CD4-positive, alpha-beta T cell treated with Interleukin-12 subunit alpha and Interleukin-12 subunit beta, for 1 hour (primary cell): Measurements from ENCODE around the gene LIG3.
"Not testable (repeated sequence)": the region's sequence is repeated elsewhere in the genome, so short reads cannot be mapped to it uniquely, and the experiment has no call there.

Experiments
- DNase-seq: peaks from one replicate; pipeline ENCODE4 v3.0.0-alpha.2; 2020

The LIG3 gene

GRCh38 chr17:34980353-34980680, at the start of gene LIG3:
LIG3 (plus strand) TSS chr17:34980512; CDS start chr17:34983006, 2,494 bp downstream.
- DNase-seq: peak; percentile 93

DNA sequence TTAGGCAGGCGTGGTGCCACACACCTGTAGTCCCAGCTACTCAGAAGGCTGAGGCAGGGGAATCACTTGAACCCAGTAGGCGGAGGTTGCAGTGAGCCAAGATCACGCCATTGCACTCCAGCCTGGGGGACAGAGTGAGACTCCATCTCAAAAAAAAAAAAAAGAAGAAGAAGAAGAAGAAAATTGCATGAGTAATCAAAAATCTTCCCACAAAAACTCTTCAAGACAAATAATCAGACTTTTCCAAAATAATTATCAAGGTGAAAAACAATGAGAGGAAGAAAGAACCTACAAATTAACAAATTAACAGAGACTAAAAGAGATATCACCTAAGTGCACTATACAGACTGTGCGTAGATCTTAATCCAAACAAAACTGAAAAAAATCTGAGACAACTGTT, 29.5 kb upstream of the LIG3 start:
- DNase-seq: not testable (repeated sequence)

DNA sequence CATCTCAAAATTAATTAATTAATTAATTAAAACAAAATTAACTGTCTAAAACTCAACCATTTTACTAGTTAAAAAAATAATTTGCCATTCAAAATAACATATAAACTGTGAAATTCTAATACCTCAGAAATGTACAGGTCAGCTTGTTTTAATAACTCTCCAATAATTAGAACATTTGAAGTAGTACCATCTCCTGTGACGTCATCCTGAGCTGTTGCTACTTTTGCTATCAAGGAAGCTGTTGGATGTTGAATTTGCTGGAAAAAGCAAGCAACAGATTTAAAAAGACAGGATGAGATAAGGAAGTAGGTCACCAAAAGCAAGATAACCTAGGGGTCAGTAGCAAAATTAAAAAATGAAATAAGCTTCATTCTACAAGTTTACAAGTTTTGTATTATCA, 21.9 kb upstream of the LIG3 start:
- DNase-seq: no peak

DNA sequence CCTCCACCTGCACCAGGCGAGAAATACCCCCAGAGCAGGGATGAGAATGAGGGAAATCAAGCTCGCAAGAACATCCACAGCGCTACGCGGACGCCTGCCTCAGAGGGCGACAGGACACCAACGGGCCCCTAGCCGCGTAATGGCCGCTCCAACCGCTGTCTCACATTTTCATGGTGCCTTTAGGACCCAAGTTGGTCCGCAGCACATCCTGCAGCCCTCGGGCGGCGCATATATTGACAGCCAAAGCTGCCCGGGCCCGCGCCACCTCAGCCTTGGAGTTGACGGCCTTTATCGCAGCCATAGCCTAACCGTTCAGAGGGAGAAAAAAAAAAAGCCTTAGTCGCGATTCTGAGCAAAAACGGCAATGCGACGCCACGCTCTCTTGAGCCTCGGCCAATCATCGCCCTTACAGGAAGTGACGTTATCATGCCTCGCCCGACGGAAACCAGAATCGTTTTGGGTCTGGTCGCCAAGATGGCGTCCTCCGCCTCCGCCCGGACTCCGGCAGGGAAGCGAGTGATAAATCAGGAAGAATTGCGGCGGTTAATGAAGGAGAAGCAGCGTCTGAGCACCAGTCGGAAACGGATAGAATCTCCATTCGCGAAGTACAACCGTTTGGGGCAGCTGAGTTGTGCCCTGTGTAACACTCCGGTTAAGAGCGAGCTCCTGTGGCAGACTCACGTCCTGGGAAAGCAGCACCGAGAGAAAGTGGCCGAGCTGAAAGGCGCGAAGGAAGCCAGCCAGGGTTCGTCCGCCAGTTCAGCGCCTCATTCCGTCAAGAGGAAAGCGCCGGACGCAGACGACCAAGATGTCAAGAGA, 19.0 kb upstream of the LIG3 start, which contains the start of the genes CCT6B and ZNF830:
Gene CCT6B (minus strand): TSS at position 368 of the 819 bp plus-strand sequence. CDS start 67 bp downstream, at position 301.
Gene ZNF830 (plus strand): TSS at position 448 of the 819 bp plus-strand sequence. CDS start 27 bp downstream, at position 475.
- peak; percentile 93 for DNase-seq

- no peak for DNase-seq
Observed at GRCh38 chr17:34974179-34974578, 6.1 kb upstream of the LIG3 start.

- no peak for DNase-seq
Observed at GRCh38 chr17:34974794-34975785, 5.2 kb upstream of the LIG3 start.

GRCh38 chr17:34979153-34979552, 1.2 kb upstream of the LIG3 start:
- no peak for DNase-seq

GRCh38 chr17:34979650-34980352, 511 bp upstream of the LIG3 start:
- DNase-seq: no peak

DNA sequence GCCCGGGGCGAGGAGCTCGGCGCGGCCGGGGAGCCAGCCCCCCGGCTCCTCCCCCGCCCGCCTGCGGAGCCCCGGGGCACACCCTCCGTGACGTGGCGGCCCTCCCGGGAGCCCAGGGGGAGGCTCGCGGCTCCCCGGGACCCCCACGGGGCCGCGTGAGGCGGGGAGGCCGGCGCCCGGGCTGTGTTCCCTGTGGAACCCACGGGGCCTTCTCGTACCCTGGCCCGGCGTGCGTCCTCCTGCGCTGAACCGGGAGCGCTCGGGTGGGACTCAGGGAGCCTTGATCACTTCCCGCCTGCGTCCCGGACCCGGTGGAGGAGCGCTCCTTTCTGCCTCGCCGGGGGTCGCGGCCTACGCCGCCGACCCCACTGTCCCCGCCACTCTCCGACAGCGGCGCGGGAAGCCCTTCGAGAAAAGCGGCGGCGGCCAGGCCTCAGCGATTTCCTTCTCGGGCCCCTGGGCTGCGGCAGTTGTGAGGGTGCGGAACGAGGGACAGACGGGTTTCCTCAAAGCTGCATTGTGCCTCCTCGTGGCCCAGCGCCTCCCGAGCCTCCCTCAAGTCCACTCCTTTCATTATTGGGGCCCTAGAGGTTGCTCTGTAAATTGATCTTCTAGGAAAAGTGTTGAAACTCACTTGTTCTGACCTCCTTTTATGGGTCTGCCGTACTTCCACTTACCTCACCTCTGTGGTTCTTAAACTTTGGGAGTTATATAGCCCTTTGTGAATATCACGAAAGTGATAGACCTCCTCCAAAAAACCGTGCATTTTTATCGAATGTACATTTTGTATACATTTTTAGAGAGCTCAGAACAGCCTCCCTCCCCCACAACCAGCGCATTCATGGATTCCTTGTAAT, 597 bp downstream of the LIG3 start:
- peak; percentile 79 for DNase-seq

GRCh38 chr17:34981538-34982241, 1.4 kb downstream of the LIG3 start:
- DNase-seq: no peak

GRCh38 chr17:34987232-34987631, 6.9 kb downstream of the LIG3 start:
- no peak for DNase-seq

- no peak for DNase-seq
Observed at GRCh38 chr17:34988644-34989043, 8.3 kb downstream of the LIG3 start.

- no peak for DNase-seq
Observed at GRCh38 chr17:34989473-34989872, 9.2 kb downstream of the LIG3 start.

DNA sequence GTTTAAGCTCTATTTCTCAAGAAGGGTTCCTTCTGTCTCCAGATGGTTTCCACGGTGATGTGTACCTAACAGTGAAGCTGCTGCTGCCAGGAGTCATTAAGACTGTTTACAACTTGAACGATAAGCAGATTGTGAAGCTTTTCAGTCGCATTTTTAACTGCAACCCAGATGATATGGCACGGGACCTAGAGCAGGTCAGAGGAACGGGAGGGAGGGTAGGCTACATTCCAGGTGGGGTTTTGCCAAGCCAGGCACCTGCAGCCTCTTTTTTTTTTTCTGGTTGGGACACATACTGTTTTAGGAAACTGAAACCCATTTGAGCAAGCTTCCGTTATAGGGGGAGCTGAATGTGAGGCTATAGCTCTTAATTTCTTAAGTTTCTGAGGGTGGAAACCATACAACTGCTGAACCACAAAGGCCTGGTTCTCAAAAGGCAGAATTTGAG, 10.6 kb downstream of the LIG3 start:
- no peak for DNase-seq

DNA sequence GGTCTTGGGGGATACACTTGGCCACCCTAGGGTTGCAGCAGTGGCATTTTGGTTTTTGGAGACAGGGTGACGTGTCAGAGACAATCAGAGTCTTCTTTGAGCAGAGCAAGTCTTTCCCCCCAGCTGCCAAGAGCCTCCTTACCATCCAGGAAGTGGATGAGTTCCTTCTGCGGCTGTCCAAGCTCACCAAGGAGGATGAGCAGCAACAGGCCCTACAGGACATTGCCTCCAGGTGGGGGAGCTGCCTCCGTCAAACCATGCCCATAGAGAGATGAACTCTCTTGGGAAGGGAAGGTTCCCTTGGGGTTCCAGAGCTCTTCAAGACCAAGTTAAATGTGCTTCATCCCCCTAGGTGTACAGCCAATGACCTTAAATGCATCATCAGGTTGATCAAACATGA, 11.3 kb downstream of the LIG3 start:
- no peak for DNase-seq

- no peak for DNase-seq
Observed at GRCh38 chr17:34993031-34993430, 12.7 kb downstream of the LIG3 start.

DNA sequence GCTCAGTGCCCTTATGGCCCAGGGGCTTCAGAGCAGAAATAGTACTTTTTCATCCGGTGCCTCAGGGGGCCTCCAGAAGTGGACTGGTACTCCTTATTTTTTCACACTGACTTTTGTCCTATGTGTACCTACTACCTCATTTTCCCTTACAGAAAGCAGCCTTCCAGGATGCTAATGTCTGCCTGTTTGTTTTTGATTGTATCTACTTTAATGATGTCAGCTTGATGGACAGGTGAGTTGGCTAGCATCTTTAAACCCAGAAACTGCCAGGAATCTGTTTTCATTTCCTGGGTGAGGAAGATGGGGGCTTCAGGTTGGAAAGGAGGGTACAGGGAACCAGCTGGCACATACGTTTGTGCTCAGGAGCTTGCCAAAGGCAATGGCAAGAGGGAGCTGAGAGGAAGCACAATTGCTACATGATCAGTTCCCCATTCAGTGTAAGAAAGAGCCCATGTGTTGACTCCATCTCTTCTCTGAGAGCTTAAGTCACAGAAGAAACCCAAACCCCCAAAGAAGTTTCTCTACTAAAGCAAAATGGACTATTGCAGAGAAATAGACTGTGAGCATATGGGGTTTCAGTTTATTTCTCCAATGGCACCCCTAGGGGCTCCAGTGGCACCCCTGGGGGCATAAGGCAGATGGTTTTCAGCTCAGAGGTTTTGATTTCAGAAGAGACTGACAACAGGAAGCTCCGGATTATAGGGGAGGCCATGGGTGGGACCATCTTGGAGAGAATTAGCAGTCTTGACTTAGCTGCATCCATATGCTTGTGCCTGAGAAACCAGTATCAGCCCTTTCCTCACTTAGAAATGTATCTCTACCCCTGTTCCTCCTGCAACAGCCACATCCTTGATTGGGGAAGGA, 16.3 kb downstream of the LIG3 start:
- DNase-seq: no peak

DNA sequence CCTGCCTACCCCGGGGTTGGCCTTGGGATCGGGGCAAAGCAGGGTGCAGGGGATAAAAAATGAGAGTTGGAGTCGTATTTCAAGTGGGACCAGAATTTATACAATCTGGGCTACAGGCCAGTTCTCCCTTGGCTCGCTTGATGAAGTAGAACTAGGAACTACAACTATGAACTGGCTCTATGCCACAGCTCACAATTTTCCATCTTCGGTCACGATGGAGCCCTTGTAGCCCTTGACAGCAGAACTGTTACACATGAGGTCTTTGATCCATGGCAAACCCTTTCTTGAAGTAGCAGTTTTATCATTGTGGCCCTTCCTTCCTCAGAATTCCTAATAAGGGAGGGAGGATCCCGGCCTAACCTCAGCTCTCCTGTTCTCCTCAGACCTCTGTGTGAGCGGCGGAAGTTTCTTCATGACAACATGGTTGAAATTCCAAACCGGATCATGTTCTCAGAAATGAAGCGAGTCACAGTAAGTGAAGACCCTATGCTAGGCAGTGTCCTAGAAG, 17.1 kb downstream of the LIG3 start:
- no peak for DNase-seq

DNA sequence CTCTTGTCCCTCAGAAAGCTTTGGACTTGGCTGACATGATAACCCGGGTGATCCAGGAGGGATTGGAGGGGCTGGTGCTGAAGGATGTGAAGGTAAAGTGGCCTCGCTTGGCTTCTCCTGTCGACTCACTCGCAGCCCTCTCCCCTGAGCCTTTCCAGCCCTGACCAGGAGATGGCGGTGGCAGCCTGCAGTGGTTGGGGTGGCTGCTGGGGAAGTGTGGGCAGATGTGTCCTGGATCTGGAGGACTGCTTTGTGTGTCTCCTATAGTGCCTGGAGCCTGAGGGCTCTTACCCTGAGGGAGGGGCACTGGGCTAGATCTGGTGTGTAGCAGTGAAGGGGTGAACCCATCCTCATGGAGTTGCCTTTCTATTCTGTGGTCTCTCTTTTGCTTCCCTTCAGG, 17.9 kb downstream of the LIG3 start:
- peak; percentile 85 for DNase-seq

- DNase-seq: no peak
Observed at GRCh38 chr17:34999456-34999855, 19.1 kb downstream of the LIG3 start.
